HG02571 (cell line): Measurements from ENCODE around the gene ENTPD6.
"Not testable (repeated sequence)": the region's sequence is repeated elsewhere in the genome, so short reads cannot be mapped to it uniquely, and the experiment has no call there.

ENCODE experiments used
- ATAC-seq: cut with Tn5 transposase; IDR thresholded peaks from one replicate; pipeline ENCODE4 v1.9.1; 2021; ENCODE audit warnings: mild to moderate bottlenecking, moderate library complexity; ENCODE audit not compliant: unreplicated experiment

The ENTPD6 gene

DNA sequence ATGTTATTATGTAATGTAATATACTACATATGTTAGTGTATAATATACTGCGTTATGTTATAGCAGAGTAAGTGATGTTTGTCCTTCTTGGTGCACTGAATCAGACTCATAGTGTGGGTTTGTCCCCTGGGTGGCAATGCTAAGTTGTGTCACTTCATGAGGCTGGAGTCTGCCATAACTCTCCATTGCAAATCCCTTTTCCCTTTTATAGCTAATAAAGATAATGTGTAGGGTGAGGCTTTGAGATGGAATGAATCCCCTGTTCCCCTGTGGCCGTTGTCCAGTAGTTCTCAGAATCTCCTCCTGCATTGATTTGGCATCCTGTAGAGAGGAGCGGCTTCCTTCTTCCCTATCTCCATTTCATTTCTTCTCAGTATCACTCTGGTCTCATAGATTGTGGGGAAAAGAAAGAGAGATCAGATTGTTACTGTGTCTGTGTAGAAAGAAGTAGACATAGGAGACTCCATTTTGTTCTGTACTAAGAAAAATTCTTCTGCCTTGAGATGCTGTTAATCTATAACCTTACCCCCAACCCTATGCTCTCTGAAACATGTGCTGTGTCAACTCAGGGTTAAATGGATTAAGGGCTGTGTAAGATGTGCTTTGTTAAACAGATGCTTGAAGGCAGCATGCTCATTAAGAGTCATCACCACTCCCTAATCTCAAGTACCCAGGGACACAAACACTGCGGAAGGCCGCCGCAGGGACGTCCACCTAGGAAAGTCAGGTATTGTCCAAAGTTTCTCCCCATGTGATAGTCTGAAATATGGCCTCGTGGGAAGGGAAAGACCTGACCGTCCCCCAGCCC, 45.5 kb downstream of the ENTPD6 start:
- not testable (repeated sequence) for ATAC-seq

DNA sequence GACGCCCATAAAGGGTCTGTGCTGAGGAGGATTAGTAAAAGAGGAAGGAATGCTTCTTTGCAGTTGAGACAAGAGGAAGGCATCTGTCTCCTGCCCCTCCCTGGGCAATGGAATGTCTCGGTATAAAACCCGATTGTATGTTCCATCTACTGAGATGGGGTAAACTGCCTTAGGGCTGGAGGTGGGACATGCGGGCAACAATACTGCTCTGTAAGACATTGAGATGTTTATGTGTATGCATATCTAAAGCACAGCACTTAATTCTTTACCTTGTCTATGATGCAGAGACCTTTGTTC, 46.1 kb downstream of the ENTPD6 start:
- ATAC-seq = not testable (repeated sequence)

DNA sequence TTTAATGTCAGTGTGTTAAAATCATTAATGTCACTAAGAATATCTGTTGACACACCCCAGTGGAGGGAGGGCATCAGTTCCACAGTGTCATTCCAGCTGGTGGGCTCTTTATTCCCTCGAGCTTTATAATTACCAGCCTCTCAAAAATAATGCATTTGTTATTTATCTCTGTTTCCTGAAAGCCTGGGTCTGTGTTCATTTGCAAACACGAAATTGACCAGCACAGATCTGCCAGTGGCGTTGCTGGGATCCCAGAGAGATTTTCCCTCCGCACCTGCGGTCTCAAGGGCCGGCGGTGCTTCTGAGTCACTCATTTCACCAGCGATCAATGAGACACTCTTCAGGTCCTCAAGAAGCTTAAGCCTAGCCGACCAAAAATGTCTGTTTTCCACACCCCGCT, 46.7 kb downstream of the ENTPD6 start:
- ATAC-seq = no peak

DNA sequence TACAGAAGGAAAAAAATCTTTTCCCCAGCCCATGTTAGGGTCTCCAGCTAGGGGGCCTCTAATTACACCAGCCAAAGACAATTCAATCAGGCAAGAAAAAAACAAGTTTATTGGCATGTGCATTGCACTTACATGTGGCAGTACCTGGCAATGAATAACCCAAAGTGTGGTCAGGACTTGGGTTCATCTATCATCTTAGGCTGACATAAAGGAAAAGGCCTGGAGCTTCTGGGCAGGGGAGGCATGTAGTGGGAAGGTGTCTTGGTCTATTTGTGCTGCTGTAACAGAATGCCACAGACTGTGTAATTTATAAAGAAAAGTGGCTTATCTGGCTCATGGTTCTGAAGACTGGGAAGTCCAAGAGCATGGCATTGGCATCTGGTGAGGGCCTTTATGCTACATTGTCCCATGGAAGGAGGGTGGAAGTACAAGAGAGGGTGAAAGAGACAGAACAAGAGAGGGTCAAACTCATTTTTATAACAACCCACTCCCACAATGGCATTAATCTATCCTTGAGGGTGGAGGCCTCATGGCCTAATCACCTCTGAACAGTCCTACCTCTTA, 48.0 kb downstream of the ENTPD6 start:
- ATAC-seq = no peak

DNA sequence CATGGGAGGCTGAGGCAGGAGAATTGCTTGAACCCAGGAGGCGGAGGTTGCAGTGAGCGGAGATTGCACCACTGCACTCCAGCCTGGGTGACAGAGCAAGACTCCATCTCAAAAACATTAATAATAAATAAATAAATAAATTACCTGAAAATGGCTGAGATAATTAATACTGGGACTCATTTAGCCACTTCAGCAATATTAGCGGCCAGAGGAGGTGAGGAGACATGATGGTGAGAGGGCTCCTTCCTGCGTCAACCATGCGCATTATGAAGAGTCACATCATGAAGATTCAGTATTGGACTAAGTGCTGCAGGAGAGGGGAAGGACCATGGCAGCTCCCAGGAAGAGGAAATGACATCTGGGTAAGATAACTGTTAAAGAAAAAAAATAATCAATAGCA, 49.5 kb downstream of the ENTPD6 start:
- ATAC-seq = no peak

DNA sequence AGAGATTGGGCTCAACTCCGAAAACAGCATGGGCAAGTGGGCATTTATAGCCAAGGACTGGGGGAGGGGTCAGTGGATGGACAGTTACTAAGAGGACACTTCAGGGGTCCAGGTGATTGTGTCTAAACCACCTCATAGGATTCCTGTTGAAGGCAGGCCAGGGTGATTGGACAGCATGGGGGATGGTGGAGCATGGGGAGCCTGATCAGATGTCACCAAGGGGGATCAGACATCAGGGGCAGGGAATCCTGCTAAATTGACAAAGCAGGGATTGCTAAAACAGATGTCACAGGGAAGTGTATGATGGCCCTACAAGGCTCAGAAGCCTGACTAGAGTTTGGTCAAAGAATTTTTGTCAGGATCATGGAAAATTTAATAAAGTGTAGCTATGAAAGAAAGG, 49.9 kb downstream of the ENTPD6 start:
- no peak for ATAC-seq

DNA sequence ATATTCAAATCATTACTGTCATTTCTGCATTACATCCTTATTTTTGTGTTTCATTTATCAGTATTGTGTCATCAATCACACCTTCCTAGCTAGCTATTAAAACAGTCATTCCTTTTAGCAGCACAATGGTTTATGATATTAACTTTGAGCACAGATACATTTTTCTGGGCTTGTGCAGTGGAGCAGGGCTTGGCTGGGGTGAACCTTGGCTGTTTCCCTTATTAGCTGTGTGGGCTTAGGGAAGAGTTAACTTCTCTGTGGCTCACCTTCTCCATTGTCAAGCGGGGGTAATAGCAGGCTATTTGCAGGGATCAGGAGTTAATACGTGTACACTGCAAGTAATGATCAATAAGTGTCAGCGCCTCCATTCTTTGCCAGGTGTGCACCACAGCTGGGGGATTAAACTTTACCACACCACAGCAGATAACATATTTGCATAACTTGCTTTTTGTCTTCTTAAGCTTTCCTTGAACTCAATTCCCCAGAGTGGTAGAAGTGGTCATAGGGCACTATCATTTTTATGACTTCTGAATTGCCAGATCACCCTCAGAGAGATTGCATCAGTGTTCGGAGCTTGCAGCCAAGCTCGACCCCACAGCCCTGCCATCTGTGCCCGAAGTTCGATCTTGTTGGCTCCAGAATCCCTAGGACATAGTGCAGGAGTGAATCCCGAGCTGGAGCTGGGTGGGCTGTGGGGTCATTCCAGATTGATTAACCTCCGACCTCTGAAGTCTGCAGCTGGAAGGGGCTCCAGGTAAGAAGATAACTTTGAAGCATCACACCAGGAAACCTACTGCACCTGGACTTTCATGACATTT, 50.9 kb downstream of the ENTPD6 start:
- ATAC-seq = peak; percentile 31

DNA sequence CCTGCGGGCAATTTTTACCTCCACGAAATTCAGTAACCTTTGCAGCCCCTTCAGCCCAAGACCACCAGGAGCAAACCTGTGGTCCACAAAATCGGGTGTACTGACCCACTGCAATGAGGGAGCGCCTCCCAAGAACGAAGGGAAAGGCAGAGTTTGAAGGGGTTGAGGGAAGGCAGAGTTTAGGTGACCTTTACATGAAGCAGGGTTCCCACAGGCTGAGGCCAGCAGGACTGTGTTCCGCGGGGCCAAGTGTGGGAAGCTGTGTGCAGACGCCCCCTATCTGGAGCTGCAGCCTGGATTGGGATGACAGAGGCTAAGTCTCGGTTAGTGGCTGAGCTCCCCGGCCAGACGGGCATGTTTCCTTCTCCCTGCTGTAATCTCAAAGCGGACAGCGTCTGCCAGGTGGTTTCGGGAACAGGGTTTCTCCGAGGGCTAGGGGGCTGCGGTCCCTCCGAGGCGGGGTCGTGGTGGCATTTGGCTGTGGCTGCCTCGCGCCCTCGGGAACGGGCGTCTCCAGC, 51.5 kb downstream of the ENTPD6 start:
- peak; percentile 7 for ATAC-seq

DNA sequence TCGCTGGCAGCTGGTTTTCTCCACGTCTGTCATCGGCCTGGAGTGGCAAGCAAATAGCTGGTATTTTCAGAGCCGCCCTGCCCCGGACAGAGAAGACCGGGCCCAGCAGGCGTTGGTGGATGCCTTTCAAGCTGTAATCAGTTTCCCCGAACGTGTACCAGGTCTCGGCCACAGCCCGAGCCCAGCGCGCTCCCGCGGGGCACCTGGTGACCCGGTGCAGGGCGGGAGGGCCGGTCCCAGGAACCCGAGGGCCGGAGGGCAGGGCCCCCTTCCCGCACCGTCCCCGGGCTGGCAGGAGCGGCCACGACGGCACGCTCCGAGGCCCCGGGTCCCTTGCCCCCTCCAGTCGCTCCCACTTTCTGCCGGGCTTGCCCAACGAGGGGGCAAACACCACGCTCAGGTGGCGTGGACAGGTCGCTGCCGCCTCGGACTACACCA, 52.0 kb downstream of the ENTPD6 start:
- peak; percentile 29 for ATAC-seq

DNA sequence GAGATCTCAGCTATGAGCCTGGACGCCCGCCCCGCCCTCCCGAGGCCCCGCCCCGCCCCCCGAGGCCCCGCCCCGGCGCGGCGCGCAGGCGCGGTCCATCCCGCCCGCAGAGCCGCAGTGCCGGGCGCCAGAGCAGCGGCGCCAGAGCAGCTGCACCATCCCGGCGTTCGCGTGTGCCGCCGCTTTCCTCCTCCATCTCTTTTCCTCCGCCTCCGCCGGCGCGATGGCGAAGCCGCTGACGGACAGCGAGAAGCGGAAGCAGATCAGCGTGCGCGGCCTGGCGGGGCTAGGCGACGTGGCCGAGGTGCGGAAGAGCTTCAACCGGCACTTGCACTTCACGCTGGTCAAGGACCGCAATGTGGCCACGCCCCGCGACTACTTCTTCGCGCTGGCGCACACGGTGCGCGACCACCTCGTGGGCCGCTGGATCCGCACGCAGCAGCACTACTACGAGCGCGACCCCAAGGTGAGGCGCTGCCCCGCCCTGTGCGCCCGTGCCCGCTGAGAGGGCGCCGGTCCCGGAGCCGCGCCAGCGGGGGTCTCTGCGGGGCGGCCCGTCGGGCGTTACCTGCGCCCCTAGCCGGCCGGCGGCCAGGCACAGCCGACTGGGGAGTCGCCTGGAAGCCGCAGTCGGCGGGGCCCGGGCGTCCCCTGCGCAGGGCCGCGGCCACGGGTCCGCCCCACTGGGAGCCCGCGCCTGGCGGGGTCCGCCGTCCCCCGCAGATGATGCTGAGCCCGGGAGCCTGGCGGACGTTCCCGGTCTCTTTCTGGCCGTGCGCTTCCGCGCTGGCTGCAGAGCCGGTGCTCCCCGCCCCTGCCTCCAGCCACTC, 52.7 kb downstream of the ENTPD6 start, which contains the start of gene PYGB:
Gene PYGB, plus strand, starts transcription at position 130 of the 830 bp plus-strand sequence. Its CDS starts 94 bp downstream, at position 224.
- ATAC-seq = peak; percentile 58

DNA sequence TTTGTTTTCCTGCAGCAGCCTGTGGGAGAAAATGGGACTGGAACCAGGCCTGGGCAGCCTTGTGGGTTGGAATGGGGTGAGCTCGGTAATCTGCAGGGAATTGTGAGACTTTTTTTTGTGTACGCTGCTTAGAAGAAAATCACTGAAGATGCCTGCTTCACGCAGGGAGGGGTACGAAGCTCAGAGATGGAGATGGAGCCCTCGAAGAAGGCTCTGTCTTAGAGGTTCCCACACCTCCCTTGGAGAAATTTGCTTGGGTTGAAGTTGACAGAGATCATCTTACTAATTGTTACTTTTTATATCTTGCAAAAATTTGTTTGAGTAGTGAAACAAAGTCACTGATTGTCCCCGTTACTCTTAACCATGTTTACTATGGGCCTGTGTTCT, 53.3 kb downstream of the ENTPD6 start:
- no peak for ATAC-seq

DNA sequence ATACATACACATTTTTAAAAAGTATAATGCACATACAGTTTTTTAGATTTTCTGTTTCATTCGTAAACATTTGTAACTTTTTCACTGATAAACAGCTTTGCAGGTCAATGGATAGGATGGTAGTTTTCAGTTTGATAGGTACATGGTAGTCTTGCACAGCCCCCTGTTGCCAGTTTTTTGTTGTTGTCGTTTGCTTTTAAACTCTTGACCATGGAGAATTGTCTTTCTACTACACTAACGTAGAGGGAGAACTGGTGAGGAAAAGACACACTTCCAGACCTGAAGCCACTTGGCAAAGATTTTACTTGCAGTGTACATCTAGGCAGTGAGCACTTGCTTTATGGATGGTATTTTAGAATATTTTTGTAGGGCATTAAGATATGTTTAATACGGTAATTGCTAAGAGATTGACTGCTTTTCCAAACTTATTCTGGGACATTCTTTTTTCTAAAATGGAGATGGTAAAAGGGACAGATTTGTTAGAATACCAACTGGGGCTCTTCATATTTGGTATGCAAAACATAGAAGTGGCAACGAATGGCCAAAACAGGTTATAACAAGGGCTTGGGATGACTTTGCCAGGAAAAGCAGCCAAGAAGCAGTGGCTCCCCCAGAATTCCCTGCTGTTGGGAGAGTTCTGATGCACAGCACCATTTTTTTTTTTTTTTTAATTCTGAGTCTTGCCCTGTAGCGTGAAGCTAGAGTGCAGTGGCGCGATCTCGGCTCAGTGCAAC, 53.9 kb downstream of the ENTPD6 start:
- ATAC-seq = no peak

DNA sequence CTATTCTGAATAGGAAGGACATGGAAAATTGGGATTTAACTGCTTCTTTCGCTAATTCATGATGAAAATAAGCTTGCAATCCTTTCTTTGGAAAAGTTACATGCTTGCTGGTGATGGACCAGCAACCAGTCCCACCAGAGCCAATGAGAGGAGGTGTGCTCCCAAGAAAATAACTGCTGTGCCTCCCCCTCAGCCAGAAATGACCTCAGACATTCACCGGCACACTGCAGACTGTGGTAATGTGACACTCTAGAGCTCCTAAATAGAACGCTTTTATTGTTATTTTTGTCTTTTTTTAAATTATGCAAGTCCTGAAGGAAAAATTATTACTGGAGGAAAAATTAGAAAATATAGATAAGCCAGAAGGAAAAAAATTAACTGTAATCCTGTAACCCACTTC, 55.0 kb downstream of the ENTPD6 start:
- ATAC-seq = no peak

DNA sequence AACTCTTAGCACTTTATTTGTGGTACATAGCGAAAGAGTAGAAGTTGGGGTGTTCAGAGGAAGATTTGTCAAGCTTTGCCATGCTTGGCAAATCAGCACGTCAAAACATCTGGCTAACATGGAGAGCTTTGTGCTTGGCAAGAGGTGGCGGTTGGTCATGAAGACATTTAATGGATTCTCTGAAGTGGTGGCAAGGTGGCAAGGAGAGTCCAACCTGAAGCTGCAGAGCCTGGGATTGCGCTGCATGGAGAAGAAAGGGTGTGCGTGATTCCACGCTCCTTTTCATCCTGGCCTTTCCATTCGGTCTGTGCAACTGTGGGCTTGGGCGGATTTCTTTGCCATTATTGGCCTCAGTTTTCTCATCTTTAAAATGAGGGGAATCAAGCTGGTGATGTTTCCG, 55.5 kb downstream of the ENTPD6 start:
- no peak for ATAC-seq

DNA sequence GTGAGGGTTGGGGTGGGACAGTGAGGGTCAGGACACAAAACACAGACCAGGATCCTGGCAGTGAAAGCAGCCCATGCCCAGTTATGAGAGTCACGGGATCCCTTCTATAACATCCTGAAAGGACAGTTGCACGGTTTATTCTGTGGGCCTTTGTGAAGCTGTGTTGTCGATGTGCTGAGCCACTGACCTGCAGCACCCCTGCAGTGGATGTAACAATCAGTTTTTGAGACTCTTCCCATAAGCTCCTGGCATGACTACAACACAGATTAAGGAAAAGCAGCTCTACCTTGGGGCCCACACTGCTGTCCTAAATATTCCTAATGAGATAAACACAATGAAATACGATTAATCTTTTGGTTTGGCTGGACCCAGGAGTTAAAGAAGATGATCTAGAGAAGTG, 56.0 kb downstream of the ENTPD6 start:
- ATAC-seq = no peak

DNA sequence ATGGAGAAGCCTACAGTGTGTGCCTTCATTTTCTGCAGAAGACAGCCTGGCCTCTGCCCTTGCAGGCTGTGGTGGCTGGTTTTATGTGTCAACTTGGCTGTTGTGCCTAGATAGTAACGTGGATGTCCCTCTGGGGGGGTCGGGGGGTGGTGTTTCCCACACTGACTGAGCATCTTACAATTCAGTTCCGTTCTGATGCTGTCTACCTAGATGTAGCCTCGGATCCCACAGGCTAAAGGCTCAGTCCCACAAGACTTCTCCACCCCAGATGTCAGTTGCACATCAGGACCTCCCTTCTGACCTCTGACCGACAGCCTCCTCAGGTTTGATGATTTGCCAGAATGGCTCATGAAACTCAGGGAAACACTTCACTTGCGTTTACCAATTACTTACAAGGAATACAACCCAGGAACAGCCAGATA, 56.7 kb downstream of the ENTPD6 start:
- no peak for ATAC-seq

DNA sequence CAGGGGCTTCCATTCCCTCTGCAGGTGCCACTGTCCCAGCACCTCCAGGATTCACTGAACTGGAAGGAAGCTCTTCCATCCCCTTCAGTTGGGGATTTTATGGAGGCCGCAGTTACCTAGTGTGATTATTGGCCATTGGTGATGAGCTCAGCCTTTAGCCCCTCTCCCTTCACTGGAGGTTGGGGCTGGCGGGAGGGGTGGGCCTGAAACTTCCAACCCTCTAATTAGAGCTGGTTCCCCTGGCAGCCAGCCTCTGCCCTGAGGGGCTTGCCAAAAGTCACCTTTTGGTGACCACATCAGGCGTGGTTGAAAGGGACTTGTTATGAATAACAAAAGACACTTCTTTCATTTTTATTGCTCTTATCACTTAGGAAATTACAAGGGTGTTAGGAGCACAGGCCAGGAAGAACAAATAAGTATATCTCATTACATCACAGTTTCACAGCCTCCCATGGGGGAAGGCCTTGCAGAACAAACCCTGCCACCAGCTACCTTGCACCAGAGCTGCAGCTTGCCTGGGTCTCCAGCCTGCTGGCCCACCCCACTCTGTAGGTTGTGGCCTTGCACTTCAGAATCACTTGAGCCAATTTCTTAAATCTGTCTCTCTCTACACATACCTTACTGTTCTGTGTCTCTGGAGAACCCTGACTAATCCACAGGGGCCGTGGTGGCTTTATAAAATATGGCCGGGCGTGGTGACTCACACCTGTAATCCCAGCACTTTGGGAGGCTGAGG, 57.3 kb downstream of the ENTPD6 start:
- no peak for ATAC-seq

DNA sequence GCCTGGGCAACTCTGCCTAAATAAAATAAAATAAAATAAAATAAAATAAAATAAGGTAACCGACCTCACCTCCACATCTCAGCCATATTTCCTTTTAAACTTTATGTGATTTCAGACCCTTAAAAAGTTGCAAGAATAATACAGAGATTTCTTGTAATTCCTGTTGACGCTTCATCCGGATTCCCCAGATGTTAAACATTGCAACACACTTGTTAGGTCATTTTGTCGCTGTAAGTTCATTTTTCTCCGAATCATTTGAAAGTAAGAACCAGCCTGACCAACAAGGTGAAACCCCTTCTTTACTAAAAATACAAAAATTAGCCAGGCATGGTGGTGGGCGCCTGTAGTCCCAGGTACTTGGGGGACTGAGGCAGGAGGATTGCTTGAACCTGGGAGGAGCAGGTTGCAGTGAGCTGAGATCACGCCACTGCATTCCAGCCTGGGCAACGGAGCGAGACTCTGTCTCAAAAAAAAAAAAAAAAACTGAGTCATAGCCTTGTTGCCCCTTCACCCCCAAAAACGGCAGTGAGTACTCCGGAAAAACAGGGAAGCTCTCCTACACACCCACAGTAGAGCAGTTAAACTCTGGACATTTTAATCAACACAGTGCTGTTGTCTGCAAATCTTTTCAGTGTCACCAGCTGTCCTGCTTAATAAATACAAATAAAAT, 58.2 kb downstream of the ENTPD6 start:
- no peak for ATAC-seq

DNA sequence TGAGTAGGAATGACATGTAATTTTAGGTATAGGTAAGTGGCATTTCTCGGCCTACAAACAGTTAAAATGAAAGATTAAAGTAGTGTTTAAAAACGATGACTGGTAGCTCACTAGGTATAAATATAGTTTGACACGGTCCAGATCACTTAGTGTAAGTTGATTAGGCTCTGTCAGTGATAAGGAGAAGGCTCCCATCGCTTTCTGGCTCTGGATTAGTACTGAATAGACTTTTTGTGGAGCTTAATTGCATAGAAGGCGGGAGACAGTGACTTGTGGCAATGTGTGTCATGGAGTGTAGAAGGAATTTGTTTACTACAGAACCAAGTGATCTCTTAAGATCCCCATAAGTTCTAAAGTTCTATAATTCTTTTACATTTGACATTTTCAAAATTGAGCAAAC, 59.1 kb downstream of the ENTPD6 start:
- no peak for ATAC-seq
